SK-N-SH (cell line): ENCODE results near the gene RELB. TPM values are rescaled to one million over a fixed set of nuclear protein-coding genes. Genes with fewer than 3 reads are reported as not detected.

ENCODE experiments used
- CTCF ChIA-PET: fragments of 300-600, 350-600 bp; formaldehyde crosslinking; extraction: SDS; loops from one replicate; lab custom pipeline; 2021; lab: Yijun Ruan, JAX
- POLR2A ChIA-PET: fragments of 350-600 bp; sonication (Branson Sonifier 250); formaldehyde crosslinking; extraction: SDS; loops from one replicate; lab custom pipeline; 2020; ENCODE audit warnings: antibody characterized with exemption, inconsistent platforms; lab: Yijun Ruan, JAX
- DNase-seq: peaks from one replicate; pipeline ENCODE4 v3.0.0; 2012
- H2AFZ ChIP-seq: fragments of 200-600 bp; sonication (generic); 2 replicates; pipeline ENCODE4 v1.8.1; 2016; ENCODE audit warnings: antibody characterized with exemption, mild to moderate bottlenecking, low read depth
- H3F3A ChIP-seq: fragments of 200-600 bp; sonication (generic); replicated peaks from 2 replicates; pipeline ENCODE3; 2016; ENCODE audit warnings: antibody characterized with exemption, mild to moderate bottlenecking; ENCODE audit not compliant: insufficient read depth
- H3K27ac ChIP-seq, 2 experiments: fragments of 200-500 bp in 1 of 2; fragments of 200-600 bp in 1 of 2; sonication (Bioruptor generic) in 1 of 2; sonication (generic), shearing (Covaris generic) in 1 of 2; 2 replicates each; pipeline versions ENCODE4 v1.5.1 to v1.6.1; 2014 to 2016; ENCODE audit warnings: low read depth in 2 of 2, inconsistent platforms in 1 of 2, low read length in 1 of 2, mild to moderate bottlenecking in 1 of 2, mixed read lengths in 1 of 2
- H3K27me3 ChIP-seq: fragments of 200-600 bp; sonication (generic), shearing (Covaris generic); 2 replicates; pipeline ENCODE4 v1.6.1; 2016; ENCODE audit warnings: mixed run types; ENCODE audit not compliant: insufficient read depth
- H3K36me3 ChIP-seq, 2 experiments: fragments of 200-500 bp in 1 of 2; fragments of 200-600 bp in 1 of 2; sonication (Bioruptor generic) in 1 of 2; sonication (generic) in 1 of 2; replicated peaks in 1 of 2; 2 replicates each; pipeline versions ENCODE3 to v1.5.1; 2014 to 2016; ENCODE audit warnings: low read length in 1 of 2, mild to moderate bottlenecking in 1 of 2; ENCODE audit not compliant: insufficient read depth in 2 of 2, control insufficient read depth in 1 of 2
- H3K4me1 ChIP-seq, 2 experiments: fragments of 200-500 bp in 1 of 2; fragments of 200-600 bp in 1 of 2; sonication (Bioruptor generic) in 1 of 2; sonication (generic), shearing (Covaris generic) in 1 of 2; 2 replicates each; pipeline versions ENCODE4 v1.5.1 to v1.6.1; 2014 to 2016; ENCODE audit warnings: low read depth in 1 of 2, low read length in 1 of 2, mixed run types in 1 of 2; ENCODE audit not compliant: insufficient read depth in 2 of 2, control insufficient read depth in 1 of 2
- H3K4me2 ChIP-seq: fragments of 200-600 bp; sonication (generic), shearing (Covaris generic); 2 replicates; pipeline ENCODE4 v1.6.1; 2017; ENCODE audit warnings: mixed run types
- H3K4me3 ChIP-seq, 2 experiments: fragments of 200-500 bp in 1 of 2; fragments of 200-600 bp in 1 of 2; sonication (Bioruptor generic) in 1 of 2; sonication (generic), shearing (Covaris generic) in 1 of 2; 2 replicates each; pipeline versions ENCODE4 v1.5.1 to v1.8.1; 2014 to 2016; ENCODE audit warnings: low read depth in 2 of 2, inconsistent platforms in 1 of 2, low read length in 1 of 2, mild to moderate bottlenecking in 1 of 2, mixed read lengths in 1 of 2, moderate library complexity in 1 of 2
- H3K79me2 ChIP-seq: fragments of 200-600 bp; sonication (generic); 2 replicates; pipeline ENCODE4 v1.8.1; 2017; ENCODE audit warnings: mild to moderate bottlenecking; ENCODE audit not compliant: insufficient read depth
- H3K9ac ChIP-seq: fragments of 200-600 bp; sonication (generic); 2 replicates; pipeline ENCODE4 v1.6.1; 2017; ENCODE audit warnings: mixed run types
- H3K9me2 ChIP-seq: fragments of 200-600 bp; sonication (generic); 2 replicates; pipeline ENCODE4 v1.6.1; 2017; ENCODE audit warnings: mixed run types
- H3K9me3 ChIP-seq: fragments of 200-600 bp; sonication (generic); 2 replicates; pipeline ENCODE4 v1.6.1; 2017; ENCODE audit warnings: mixed run types, mild to moderate bottlenecking, moderate library complexity
- H4K20me1 ChIP-seq: fragments of 200-600 bp; sonication (generic); 2 replicates; pipeline ENCODE4 v1.6.1; 2017; ENCODE audit warnings: mild to moderate bottlenecking, mixed run types; ENCODE audit not compliant: insufficient read depth
- CHD2 ChIP-seq: fragments of 150-350 bp; IDR thresholded peaks from 2 replicates; pipeline ENCODE4 v1.6.1; 2018; ENCODE audit warnings: low read length; ENCODE audit not compliant: partially characterized antibody
- CTCF ChIP-seq: fragments of 200-600 bp; sonication (generic); IDR thresholded peaks from 2 replicates; pipeline ENCODE4 v1.6.1; 2017; ENCODE audit warnings: antibody characterized with exemption, mild to moderate bottlenecking, moderate library complexity
- EP300 ChIP-seq, 2 experiments: IDR thresholded peaks; 2 replicates each; pipeline versions ENCODE4 v1.4.0 to v1.6.1; 2012; ENCODE audit warnings: borderline replicate concordance in 1 of 2, low read depth in 1 of 2, low read length in 1 of 2
- IRF3 ChIP-seq: fragments of 150-350 bp; IDR thresholded peaks from 2 replicates; pipeline ENCODE4 v1.6.1; 2016; ENCODE audit warnings: mild to moderate bottlenecking, low read depth, low read length
- JUND ChIP-seq: IDR thresholded peaks from 2 replicates; pipeline ENCODE4 v1.4.0; 2012
- MXI1 ChIP-seq: IDR thresholded peaks from 2 replicates; pipeline ENCODE4 v1.6.1; 2012; ENCODE audit warnings: mild to moderate bottlenecking, low read depth, low read length, improper control_type of control experiment
- PBX3 ChIP-seq: IDR thresholded peaks from 2 replicates; pipeline ENCODE4; 2012
- RCOR1 ChIP-seq: fragments of 150-350 bp; IDR thresholded peaks from 2 replicates; pipeline ENCODE4 v1.6.1; 2017; ENCODE audit warnings: antibody characterized with exemption, low read length
- SIN3A ChIP-seq: IDR thresholded peaks from 2 replicates; pipeline ENCODE4 v1.6.1; 2012; ENCODE audit warnings: low read depth, mild to moderate bottlenecking, low read length, moderate library complexity, borderline replicate concordance
- TAF1 ChIP-seq: IDR thresholded peaks from 2 replicates; pipeline ENCODE4 v1.6.1; 2012; ENCODE audit warnings: low read depth, mild to moderate bottlenecking, low read length, moderate library complexity, borderline replicate concordance
- TCF12 ChIP-seq: IDR thresholded peaks from 2 replicates; pipeline ENCODE4 v1.4.0; 2012
- TEAD4 ChIP-seq: IDR thresholded peaks from 2 replicates; pipeline ENCODE4 v1.4.0; 2012; ENCODE audit warnings: mild to moderate bottlenecking, borderline replicate concordance; ENCODE audit not compliant: insufficient read depth
- YY1 ChIP-seq: IDR thresholded peaks from 2 replicates; pipeline ENCODE4 v1.4.0; 2012; ENCODE audit warnings: low read depth, mild to moderate bottlenecking
- WGBS: methylation state at CpG from one replicate; pipeline ENCODE4 v1.1.6; 2017; ENCODE audit warnings: low lambda C conversion rate; 5-methylcytosine and 5-hydroxymethylcytosine counted together
- polyA plus RNA-seq, 3 experiments: library from polyadenylated mRNA; depleted of rRNA; stranded (reverse); fragments of >200 nt; gene quantifications; 2 replicates each; pipeline ENCODE4 v1.2.3, GENCODE V29; 2012
- TF ChIP-seq, protein P1 (sequence below): fragments of 150-350 bp; IDR thresholded peaks from 2 replicates; pipeline ENCODE4 v1.6.1; 2017; ENCODE audit warnings: antibody characterized with exemption, low read length, low read depth, borderline replicate concordance
- TF ChIP-seq, protein P2 (sequence below): IDR thresholded peaks from 2 replicates; pipeline ENCODE4 v1.4.0; 2012; ENCODE audit warnings: low read depth, borderline replicate concordance

RELB gene
- polyA plus RNA-seq, 1 of the 3 experiments (the other 2 are of a cell fraction), result 12.6 TPM

- no peak for DNase-seq
- H3K79me2 ChIP-seq, result peaks cover 43% of the 10 kb centered on the region
- POLR2A ChIA-PET, result interaction anchor here (0.7 to 2.1 kb wide), 7 partner anchors 10 to 100 kb away, joined by 3 to 19 read pairs (median 3); partner anchors contain the start of genes CLASRP, PPP1R37 and TRAPPC6A
- H4K20me1 ChIP-seq, result no peaks in the 10 kb centered on the region
- 77% methylated on average over 7 of the region's 10 CpGs for WGBS
- peak overlapping the region; percentile 96 for H2AFZ ChIP-seq
- TF ChIP-seq PBX3 (no peak), JUND (no peak), TCF12 (no peak), CHD2 (no peak), TEAD4 (no peak), CTCF (no peak), SIN3A (no peak), TAF1 (no peak), RCOR1 (no peak), IRF3 (no peak), EP300 (IDR thresholded peaks at IDR 0.05; ENCODE audit: borderline replicate concordance in 1 of 2, low read depth in 1 of 2, low read length in 1 of 2) (no peak), MXI1 (no peak), YY1 (no peak)
- TF ChIP-seq, protein P1, sequence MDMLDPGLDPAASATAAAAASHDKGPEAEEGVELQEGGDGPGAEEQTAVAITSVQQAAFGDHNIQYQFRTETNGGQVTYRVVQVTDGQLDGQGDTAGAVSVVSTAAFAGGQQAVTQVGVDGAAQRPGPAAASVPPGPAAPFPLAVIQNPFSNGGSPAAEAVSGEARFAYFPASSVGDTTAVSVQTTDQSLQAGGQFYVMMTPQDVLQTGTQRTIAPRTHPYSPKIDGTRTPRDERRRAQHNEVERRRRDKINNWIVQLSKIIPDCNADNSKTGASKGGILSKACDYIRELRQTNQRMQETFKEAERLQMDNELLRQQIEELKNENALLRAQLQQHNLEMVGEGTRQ, result no peak
- TF ChIP-seq, protein P2, sequence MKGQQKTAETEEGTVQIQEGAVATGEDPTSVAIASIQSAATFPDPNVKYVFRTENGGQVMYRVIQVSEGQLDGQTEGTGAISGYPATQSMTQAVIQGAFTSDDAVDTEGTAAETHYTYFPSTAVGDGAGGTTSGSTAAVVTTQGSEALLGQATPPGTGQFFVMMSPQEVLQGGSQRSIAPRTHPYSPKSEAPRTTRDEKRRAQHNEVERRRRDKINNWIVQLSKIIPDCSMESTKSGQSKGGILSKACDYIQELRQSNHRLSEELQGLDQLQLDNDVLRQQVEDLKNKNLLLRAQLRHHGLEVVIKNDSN, result no peak
- TF ChIP-seq, all 33 proteins: peak for 0
- Histone ChIP-seq H3K4me3 (peak overlapping the region; percentile 84 to 99), H3K9me3 (no peaks in the 10 kb centered on the region), H3K4me2 (peak overlapping the region; percentile 98), H3K36me3 (peaks cover 0 to 6% of the 10 kb centered on the region in 2 experiments), H3K27ac (peak overlapping the region in 1 of 2 experiments; percentile 53; a peak in 2 of 4 replicates), H3K9ac (peak overlapping the region; percentile 97), H3K4me1 (peaks cover 0 to 9% of the 10 kb centered on the region in 2 experiments; a peak in 1 of 4 replicates), H3K9me2 (no peaks in the 10 kb centered on the region), H3K27me3 (no peaks in the 10 kb centered on the region), H3F3A (peaks cover 8% of the 10 kb centered on the region)
- CTCF ChIA-PET, result interaction anchor here (0.8 to 1.8 kb wide), 6 partner anchors 13 to 260 kb away, joined by 3 to 9 read pairs (median 3); no protein-coding TSS in a partner anchor
These were observed 77.3 kb downstream of the RELB start for GRCh38 chr19:45078390-45079062.
